Stimulated activated CD4-positive, alpha-beta T cell treated with anti-CD3 and anti-CD28 coated beads, Interleukin-4, amount 100 ng/mL, for 1 hour (primary cell): ENCODE results near the gene TCF23.
A peak's percentile ranks its signal among the peaks of the same experiment; 100 is the strongest.
"Not testable (repeated sequence)": the region's sequence is repeated elsewhere in the genome, so short reads cannot be mapped to it uniquely, and the experiment has no call there.

ENCODE experiments used
- DNase-seq: peaks from one replicate; pipeline ENCODE4 v3.0.0-alpha.2; 2020

Gene TCF23

GRCh38 chr2:27148801-27149439, at the start of gene TCF23:
Gene TCF23, plus strand, starts transcription at chr2:27149004. Its CDS starts 130 bp downstream, at chr2:27149134.
- no peak for DNase-seq

GRCh38 chr2:27099334-27099955, 49.4 kb upstream of the TCF23 start:
- DNase-seq = no peak

- DNase-seq = no peak
Measured at GRCh38 chr2:27100036-27100435, 48.8 kb upstream of the TCF23 start.

GRCh38 chr2:27102329-27102728, 46.5 kb upstream of the TCF23 start:
- DNase-seq = no peak

- no peak for DNase-seq
Measured at GRCh38 chr2:27105981-27106380, 42.8 kb upstream of the TCF23 start.

- DNase-seq = no peak
Measured at GRCh38 chr2:27108221-27108620, 40.6 kb upstream of the TCF23 start.

GRCh38 chr2:27109083-27109482, 39.7 kb upstream of the TCF23 start:
- DNase-seq = no peak

- DNase-seq = not testable (repeated sequence)
Measured at GRCh38 chr2:27110603-27111352, 38.0 kb upstream of the TCF23 start.

GRCh38 chr2:27111392-27112078, 37.3 kb upstream of the TCF23 start:
- DNase-seq = not testable (repeated sequence)

GRCh38 chr2:27115519-27115918, 33.3 kb upstream of the TCF23 start:
- DNase-seq = no peak

- DNase-seq = no peak
Measured at GRCh38 chr2:27117995-27118524, 30.7 kb upstream of the TCF23 start.

- peak; percentile 36 for DNase-seq
Measured at GRCh38 chr2:27118525-27119329, 30.1 kb upstream of the TCF23 start, which contains the start of gene CGREF1. Gene CGREF1, minus strand, starts transcription at chr2:27119128. Its CDS starts 14,762 bp downstream, at chr2:27104366.

GRCh38 chr2:27119330-27119670, 29.5 kb upstream of the TCF23 start:
- not testable (repeated sequence) for DNase-seq

- DNase-seq = no peak
Measured at GRCh38 chr2:27121906-27122305, 26.9 kb upstream of the TCF23 start.

GRCh38 chr2:27122791-27123190, 26.0 kb upstream of the TCF23 start:
- no peak for DNase-seq

GRCh38 chr2:27123302-27124150, 25.3 kb upstream of the TCF23 start, which contains the start of gene ABHD1:
Gene ABHD1, plus strand, starts transcription at chr2:27123815. Its CDS starts 134 bp downstream, at chr2:27123949.
- peak; percentile 65 for DNase-seq

GRCh38 chr2:27125104-27125503, 23.7 kb upstream of the TCF23 start:
- no peak for DNase-seq

GRCh38 chr2:27126252-27126710, 22.5 kb upstream of the TCF23 start:
- no peak for DNase-seq

GRCh38 chr2:27127883-27128667, 20.7 kb upstream of the TCF23 start:
- no peak for DNase-seq
